Colonic mucosa (tissue), 4 donors: ENCODE data around the gene ST6GALNAC1. TPM values are rescaled to one million over a fixed set of nuclear protein-coding genes. Genes with fewer than 3 reads are reported as not detected.
"Not testable (repeated sequence)": the region's sequence is repeated elsewhere in the genome, so short reads cannot be mapped to it uniquely, and the experiment has no call there.

Experiments used
- DNase-seq: peaks from one replicate; pipeline ENCODE4 v3.0.0-alpha.2; 2020
- H3K27ac ChIP-seq: fragments of 200-600 bp; one replicate; pipeline ENCODE4 v1.8.0; 2021
- H3K27me3 ChIP-seq: fragments of 200-600 bp; one replicate; pipeline ENCODE4 v1.8.0; 2021
- H3K36me3 ChIP-seq: fragments of 200-600 bp; one replicate; pipeline ENCODE4 v1.8.0; 2021
- H3K4me1 ChIP-seq: fragments of 200-600 bp; one replicate; pipeline ENCODE4 v1.8.0; 2021; ENCODE audit warnings: mild to moderate bottlenecking
- H3K4me3 ChIP-seq: fragments of 200-600 bp; one replicate; pipeline ENCODE4 v1.8.0; 2021
- H3K9ac ChIP-seq, 2 donors: one replicate each; pipeline ENCODE4 v1.7.0; 2013; ENCODE audit warnings: control low read depth in 2 of 2, low read depth in 2 of 2, low read length in 2 of 2
- H3K9me3 ChIP-seq: fragments of 200-600 bp; one replicate; pipeline ENCODE4 v1.8.0; 2021
- intact Hi-C: fragments of 100-400 bp; cut with DNase I; formaldehyde crosslinking; loops from one replicate; pipeline ENCODE4 v1.14.1; 2022
- total RNA-seq, 2 donors: library from RNA; stranded (reverse); fragmentation: NEBNext Ultra II Directional in 1 of 2; extraction: Animal tissue kit (Norgen Biotek cat#: 25700) in 1 of 2; gene quantifications; one replicate each; pipeline ENCODE4 v1.2.1, GENCODE V29; 2021
- TF ChIP-seq, protein P1 (sequence below): fragments of 200-600 bp; IDR thresholded peaks from one replicate; pipeline ENCODE4 v1.8.0; 2022; ENCODE audit warnings: antibody characterized with exemption, mild to moderate bottlenecking
- donor health status: healthy.
- donor health status: DM: no; HTN: no; CAD: no.
- donor health status: DM: no; HTN: no; CAD: no.

Gene ST6GALNAC1
- total RNA-seq, 2 donors from 2014 or later = 311 to 465 TPM

DNA sequence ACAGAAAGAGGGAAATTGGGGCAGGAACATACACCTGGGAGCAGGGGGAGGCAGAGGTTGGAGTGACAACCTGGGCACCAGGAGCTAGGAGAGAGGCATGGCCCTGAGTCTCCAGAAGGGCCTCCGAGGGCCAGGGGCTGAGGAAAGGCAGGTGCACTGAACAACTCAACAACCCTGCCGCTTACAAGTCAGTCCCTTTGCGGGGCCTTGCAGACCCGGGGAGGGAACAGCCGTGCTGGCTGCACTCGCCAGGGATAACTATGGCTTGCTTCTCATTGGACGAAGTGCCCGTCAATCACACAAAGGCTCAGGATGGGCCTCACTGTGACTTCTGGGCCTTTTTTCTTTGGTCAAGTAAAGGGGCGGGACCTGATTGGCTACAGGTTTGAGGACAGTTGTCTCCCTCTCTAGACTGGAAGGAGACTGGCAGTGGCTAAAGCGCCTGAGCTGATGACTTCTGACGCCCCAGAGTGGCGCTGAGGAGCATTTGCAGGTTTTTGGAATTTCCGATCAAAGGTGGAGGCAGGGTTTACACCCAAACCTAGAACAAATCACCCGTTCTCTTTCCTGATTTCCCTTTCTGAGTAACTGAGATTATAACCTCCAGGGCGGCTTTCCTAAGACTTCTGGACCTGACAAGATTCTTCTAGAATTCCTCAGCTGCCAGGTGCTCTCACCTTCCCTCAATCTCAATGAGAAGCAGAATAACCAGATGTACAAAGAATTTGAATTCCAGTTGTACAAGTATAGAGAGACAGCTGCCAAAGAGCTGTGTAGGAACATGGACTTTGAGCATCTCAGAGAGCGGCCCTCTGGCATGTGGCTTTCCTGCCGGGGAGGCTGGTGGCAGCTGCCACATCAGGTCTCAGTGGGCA lies 30.3 kb downstream of the ST6GALNAC1 start:
- intact Hi-C loops = no loop called here
- no peak overlapping the region for H3K9ac ChIP-seq
- no peaks in the 10 kb centered on the region for H3K4me1 ChIP-seq
- no peaks in the 10 kb centered on the region for H3K27me3 ChIP-seq
- no peak overlapping the region for H3K4me3 ChIP-seq
- no peak overlapping the region for H3K27ac ChIP-seq
- no peaks in the 10 kb centered on the region for H3K36me3 ChIP-seq
- no peak for DNase-seq
- H3K9me3 ChIP-seq = no peaks in the 10 kb centered on the region
- TF ChIP-seq, protein P1, sequence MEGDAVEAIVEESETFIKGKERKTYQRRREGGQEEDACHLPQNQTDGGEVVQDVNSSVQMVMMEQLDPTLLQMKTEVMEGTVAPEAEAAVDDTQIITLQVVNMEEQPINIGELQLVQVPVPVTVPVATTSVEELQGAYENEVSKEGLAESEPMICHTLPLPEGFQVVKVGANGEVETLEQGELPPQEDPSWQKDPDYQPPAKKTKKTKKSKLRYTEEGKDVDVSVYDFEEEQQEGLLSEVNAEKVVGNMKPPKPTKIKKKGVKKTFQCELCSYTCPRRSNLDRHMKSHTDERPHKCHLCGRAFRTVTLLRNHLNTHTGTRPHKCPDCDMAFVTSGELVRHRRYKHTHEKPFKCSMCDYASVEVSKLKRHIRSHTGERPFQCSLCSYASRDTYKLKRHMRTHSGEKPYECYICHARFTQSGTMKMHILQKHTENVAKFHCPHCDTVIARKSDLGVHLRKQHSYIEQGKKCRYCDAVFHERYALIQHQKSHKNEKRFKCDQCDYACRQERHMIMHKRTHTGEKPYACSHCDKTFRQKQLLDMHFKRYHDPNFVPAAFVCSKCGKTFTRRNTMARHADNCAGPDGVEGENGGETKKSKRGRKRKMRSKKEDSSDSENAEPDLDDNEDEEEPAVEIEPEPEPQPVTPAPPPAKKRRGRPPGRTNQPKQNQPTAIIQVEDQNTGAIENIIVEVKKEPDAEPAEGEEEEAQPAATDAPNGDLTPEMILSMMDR = no peak

DNA sequence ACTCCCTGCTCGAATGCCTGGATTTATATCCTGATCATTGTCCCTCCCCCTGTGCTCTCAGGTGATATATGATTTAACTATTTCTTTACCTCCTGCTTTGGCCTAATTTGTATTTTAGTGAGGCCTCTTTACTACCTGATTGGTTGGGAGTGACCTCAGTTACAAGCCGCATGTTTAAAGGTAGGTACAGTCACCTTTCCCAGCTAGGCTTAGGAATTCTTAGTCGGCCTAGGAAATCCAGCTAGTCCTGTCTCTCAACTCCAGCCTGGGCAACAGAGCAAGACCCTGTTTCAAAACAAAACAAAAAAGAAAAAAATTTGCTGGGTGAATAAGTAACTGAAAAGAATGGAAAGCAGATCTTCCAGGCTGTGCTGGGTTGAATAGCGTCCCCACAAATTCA lies 31.1 kb downstream of the ST6GALNAC1 start:
- no peak overlapping the region for H3K9ac ChIP-seq
- no peak for DNase-seq

DNA sequence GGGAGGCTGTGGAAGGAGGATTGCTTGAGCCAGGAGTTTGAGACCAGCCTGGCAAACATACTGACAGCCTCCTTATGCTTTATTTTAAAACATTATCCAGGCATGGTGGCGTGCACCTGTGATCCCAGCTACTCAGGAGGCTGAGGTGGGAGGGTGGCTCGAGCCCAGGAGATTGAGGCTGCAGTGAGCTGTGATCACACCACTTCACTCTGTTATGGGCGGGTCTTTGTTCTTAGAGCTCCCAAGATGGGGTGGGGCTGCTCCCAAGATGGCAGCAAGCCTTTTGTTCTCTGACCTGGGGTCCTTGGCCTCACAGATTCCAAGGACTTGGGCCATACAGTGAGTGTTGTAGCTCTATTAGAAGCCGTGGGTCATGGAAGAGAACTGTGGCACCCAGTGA lies 31.8 kb downstream of the ST6GALNAC1 start:
- Histone ChIP-seq H3K27me3 (no peaks in the 10 kb centered on the region), H3K27ac (no peak overlapping the region), H3K4me3 (no peak overlapping the region), H3K4me1 (no peaks in the 10 kb centered on the region), H3K9me3 (no peaks in the 10 kb centered on the region), H3K36me3 (no peaks in the 10 kb centered on the region), H3K9ac (no peak overlapping the region)
- intact Hi-C loops = no loop called here
- no peak for DNase-seq
- TF ChIP-seq, protein P1 = no peak

More for the DNA sequence above, 31.1 kb downstream of the ST6GALNAC1 start:
- Histone ChIP-seq H3K4me1 (no peaks in the 10 kb centered on the region), H3K4me3 (no peak overlapping the region), H3K27me3 (no peaks in the 10 kb centered on the region), H3K36me3 (no peaks in the 10 kb centered on the region), H3K9me3 (no peaks in the 10 kb centered on the region), H3K27ac (no peak overlapping the region)
- TF ChIP-seq, protein P1 = no peak
- intact Hi-C loops = no loop called here

DNA sequence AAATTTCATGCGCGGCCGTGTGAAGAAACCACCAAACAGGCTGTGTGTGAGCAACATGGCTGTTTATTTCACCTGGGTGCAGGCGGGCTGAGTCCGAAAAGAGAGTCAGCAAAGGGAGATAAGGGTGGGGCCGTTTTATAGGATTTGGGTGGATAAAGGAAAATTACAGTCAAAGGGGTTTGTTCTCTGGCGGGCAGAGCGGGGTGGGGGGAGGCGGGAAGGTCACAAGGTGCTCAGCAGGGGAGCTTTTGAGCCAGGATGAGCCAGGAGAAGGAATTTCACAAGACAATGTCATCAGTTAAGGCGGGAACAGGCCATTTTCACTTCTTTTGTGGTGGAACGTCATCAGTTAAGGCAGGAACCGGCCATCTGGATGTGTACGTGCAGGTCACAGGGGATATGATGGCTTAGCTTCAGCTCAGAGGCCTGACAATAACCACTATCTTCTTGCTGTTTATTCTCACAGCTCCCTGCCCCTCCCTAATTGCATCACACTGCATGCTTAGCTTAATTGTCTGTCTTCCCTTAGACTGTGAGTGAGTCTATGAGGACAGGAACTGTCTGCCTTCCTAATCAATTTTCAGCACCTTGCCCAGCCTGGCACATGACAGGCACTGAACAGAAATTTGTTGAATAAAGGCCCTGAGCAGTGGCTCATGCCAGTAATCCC lies 32.3 kb downstream of the ST6GALNAC1 start:
- H3K27me3 ChIP-seq, H3K4me1 ChIP-seq, H3K36me3 ChIP-seq, DNase-seq, H3K27ac ChIP-seq, H3K4me3 ChIP-seq, intact Hi-C loops, H3K9me3 ChIP-seq, H3K9ac ChIP-seq: not testable (repeated sequence)

DNA sequence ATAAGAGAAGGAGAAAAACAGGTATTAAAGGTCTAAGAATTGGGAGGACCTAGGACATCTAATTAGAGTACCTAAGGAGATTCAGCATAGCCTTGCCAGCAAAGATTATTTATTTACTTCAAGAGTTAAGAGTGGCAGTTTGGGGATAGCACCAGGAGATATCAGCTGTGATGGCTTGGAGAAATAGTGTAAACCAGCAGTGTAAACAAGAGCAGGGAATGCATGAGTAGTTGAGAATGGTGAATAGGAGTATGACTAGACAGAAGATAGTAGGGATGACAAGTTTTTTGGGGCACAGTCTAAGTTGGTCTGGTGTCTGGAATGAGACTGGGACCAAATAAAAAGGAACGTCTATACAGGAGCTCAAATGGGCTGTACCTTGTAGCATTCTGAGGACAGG lies 36.9 kb downstream of the ST6GALNAC1 start:
- H3K4me1 ChIP-seq, H3K9me3 ChIP-seq, H3K36me3 ChIP-seq, H3K4me3 ChIP-seq, H3K27ac ChIP-seq, DNase-seq, intact Hi-C loops, H3K27me3 ChIP-seq, H3K9ac ChIP-seq: not testable (repeated sequence)

DNA sequence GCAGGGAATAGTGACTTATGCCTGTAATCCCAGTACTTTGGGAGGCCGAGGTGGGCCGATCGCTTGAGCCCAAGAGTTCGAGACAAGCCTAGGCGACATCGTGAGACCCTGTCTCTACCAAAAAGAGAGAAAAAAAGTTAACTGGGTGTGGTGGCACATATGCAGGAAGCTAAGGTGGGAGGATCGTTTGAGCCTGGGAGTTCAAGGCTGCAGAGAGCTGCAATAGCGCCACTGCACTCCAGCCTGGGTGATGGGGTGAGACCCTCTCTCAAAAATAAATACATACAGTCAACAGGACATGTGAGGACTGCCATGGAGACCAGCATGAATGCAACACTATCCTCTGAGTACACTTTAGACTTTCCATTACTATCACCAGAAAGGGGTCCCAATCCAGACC lies 42.5 kb downstream of the ST6GALNAC1 start:
- Histone ChIP-seq H3K4me1 (peaks cover 4% of the 10 kb centered on the region), H3K27me3 (no peaks in the 10 kb centered on the region), H3K4me3 (no peak overlapping the region), H3K9ac (no peak overlapping the region), H3K27ac (no peak overlapping the region), H3K9me3 (no peaks in the 10 kb centered on the region), H3K36me3 (no peaks in the 10 kb centered on the region)
- DNase-seq = no peak
- intact Hi-C loops = no loop called here
- TF ChIP-seq, protein P1 = no peak
